OCI-LY1 (cell line): ENCODE data around the gene EFCAB13.

Experiments
- EZH2 ChIP-seq: fragments of 200-600 bp; sonication (generic), shearing (Covaris generic); IDR thresholded peaks from 2 replicates; pipeline ENCODE4 v1.8.0; 2017; ENCODE audit warnings: borderline replicate concordance, mixed run types, mild to moderate bottlenecking, antibody characterized with exemption, low read length, moderate library complexity, mixed read lengths
- TF ChIP-seq, protein P1 (sequence below): fragments of 200-600 bp; sonication (generic), shearing (Covaris generic); IDR thresholded peaks from 2 replicates; pipeline ENCODE4 v1.5.1; 2017; ENCODE audit warnings: mild to moderate bottlenecking, antibody characterized with exemption, low read length, moderate library complexity, mixed read lengths

DNA sequence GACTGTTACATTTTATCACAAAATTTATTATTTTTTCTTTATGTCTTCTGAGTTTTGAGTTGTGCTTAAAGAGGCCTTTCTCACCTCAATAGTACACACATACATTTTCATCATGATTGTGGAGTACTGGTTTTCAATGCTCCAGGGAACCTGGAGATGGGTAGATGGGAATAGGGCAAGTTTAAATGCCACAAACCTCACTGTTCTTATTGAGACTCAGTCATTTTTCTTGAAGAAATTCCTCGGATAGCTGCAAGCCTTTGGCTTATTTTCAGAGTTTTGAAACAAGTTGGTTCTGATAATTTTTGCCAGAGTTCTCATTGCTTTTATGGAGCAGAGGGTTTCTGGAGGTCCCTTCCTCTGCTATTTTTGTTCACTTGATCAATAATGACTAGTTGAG is 34.9 kb downstream of the EFCAB13 start:
- TF ChIP-seq, protein P1, sequence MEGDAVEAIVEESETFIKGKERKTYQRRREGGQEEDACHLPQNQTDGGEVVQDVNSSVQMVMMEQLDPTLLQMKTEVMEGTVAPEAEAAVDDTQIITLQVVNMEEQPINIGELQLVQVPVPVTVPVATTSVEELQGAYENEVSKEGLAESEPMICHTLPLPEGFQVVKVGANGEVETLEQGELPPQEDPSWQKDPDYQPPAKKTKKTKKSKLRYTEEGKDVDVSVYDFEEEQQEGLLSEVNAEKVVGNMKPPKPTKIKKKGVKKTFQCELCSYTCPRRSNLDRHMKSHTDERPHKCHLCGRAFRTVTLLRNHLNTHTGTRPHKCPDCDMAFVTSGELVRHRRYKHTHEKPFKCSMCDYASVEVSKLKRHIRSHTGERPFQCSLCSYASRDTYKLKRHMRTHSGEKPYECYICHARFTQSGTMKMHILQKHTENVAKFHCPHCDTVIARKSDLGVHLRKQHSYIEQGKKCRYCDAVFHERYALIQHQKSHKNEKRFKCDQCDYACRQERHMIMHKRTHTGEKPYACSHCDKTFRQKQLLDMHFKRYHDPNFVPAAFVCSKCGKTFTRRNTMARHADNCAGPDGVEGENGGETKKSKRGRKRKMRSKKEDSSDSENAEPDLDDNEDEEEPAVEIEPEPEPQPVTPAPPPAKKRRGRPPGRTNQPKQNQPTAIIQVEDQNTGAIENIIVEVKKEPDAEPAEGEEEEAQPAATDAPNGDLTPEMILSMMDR: no peak
- TF ChIP-seq EZH2: no peak
